Hippocampal formation (tissue), 2 donors: ENCODE measurements around the gene FAAH.

Experiments
- DNase-seq, 2 donors: peaks; one replicate each; lab custom pipeline; 2025; lab: John Stamatoyannopoulos, UW

FAAH gene

DNA sequence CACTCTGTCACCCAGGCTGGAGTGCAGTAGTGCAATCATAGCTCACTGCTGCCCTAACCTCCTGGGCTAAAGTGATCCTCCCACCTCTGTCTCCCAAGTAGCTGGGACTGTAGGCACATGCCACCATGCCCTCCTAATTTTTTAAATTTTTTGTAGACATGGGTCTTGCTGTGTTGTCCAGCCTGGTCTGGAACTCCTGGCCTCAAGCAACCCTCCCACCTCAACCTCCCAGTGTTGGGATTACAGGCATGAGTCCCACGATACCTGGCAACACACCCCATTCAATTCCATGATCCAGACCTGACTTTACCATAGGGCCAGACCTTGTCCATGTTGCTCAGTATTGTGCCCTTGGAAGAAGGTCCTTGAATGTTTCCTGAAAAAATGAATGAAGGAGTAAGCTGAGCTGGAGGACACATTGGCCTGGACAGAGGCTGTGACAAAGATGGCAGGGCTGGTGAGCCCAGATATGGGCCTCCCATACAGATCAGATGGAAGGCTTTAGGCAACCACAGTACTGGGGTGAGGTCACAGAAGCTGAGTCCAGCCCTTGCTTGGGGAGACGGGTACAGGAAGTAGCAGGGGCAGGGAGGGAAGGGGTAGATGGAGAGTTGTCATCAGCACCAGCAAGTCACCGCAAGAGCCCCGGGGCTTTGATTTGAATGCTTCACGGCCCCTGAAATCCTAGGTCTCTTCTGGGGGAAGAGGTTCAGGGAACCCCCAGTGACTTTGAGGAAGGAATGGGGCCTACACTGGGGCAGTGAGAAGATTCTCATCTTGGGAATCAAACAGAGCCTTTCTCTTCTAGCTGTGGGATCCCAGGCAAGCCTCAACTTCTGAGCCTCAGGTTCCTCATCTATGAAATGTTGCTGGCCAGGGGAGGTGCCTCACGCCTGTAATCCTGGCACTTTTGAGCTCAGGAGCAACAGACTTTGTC lies 55.4 kb downstream of the FAAH start:
- DNase-seq, result no peak

- no peak for DNase-seq
Measured at GRCh38 chr1:46450160-46450517, 56.0 kb downstream of the FAAH start.

GRCh38 chr1:46451948-46452930 lies 58.1 kb downstream of the FAAH start:
- DNase-seq, result no peak

- DNase-seq, result no peak
Measured at GRCh38 chr1:46452931-46453325, 58.8 kb downstream of the FAAH start.

- no peak for DNase-seq
Measured at GRCh38 chr1:46453449-46453848, 59.3 kb downstream of the FAAH start.

DNA sequence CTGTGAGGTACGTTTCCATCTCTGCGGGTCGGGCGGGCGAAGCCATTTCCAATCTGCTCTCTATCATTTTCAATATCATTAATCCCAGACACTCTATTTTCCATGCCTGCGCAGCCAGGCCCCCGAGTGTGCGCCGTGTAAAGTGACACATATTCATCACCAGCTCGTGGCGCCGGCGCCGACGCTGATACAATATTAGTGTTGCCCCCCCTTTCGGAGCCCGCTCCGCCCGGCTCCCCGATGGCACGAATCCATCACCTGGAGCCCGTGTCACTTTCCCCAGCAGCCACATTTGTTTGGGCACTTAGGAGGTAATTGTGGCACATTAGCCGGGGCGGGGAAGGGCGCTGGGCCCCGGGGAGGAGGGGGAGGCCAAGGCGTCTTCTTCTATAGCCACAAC lies 61.8 kb downstream of the FAAH start:
- no peak for DNase-seq

GRCh38 chr1:46456411-46456963 lies 62.4 kb downstream of the FAAH start:
- DNase-seq, result no peak

GRCh38 chr1:46457178-46457577 lies 63.1 kb downstream of the FAAH start:
- DNase-seq, result no peak

DNA sequence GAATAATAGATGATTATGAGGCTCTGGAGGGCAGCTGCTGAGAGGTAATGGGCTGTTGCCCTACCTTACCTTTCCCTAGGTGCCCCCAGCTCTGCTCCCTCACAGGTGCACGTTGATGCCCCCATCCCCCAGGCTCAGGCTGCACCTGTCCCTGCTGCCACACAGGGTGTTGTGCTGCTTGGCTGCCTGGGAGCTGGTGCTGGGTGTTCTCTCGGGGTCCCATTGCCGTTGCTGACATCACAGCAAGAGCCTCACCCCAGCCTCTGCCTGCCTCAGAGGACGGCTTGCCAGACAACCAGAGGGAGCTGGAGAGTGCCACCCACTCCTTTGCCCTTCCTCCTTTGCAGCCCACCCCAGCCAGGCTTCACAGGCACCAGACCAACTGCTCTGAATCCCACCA lies 64.1 kb downstream of the FAAH start:
- DNase-seq, result no peak

DNA sequence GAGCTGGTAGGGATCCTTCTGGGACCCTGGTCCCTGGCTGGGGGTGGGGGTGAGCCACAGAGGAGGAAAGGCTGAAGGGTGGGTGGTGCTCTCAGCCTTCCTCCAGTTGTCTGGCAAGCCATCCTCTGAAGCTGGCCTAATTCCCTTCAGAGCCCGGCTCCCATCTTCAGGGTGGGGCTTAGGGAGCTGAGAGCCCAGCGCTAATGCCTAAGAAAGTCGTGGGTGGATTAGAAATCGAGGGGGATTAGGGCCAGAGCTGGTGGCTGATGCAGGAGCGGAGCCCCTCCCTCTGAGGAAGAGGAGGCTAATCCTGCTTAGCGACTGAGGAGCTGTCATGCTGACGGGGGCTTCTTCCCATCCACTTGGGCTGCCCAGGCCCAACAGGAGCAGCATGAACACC lies 64.7 kb downstream of the FAAH start:
- no peak for DNase-seq

DNA sequence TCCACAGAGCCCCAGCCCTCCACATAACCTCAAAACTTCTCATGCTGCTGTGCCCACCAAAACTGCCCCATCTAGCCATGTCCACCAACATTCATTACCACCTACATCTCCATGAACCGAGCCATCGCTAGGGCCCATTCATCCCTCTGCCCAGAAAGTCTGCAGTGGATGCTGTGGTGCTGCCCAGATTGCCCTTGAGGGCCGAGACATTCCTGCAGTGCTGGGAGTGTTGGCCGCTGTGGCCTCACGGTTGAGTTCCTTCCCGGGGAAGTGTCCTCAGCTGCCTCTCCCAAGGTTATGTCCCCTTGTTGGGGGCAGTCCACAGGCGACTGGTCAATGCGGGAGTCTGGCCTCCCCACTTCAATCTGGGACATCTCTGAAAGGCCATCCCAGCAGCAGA lies 65.2 kb downstream of the FAAH start:
- no peak for DNase-seq

- DNase-seq, result no peak
Measured at GRCh38 chr1:46461017-46461808, 67.1 kb downstream of the FAAH start.

- no peak for DNase-seq
Measured at GRCh38 chr1:46461809-46462448, 67.8 kb downstream of the FAAH start.
